HFFc6 (cell line): ENCODE measurements around the gene SLC22A14. TPM values are rescaled to one million over a fixed set of nuclear protein-coding genes. Genes with fewer than 3 reads are reported as not detected.

Experiments used
- DNase-seq: peaks from one replicate; pipeline ENCODE4 v3.0.0-alpha.2; 2018
- H3K27ac Mint-ChIP-seq: 2 replicates; pipeline ENCODE4 v1.8.0; 2020; ENCODE audit warnings: mild to moderate bottlenecking, mixed read lengths
- H3K27me3 Mint-ChIP-seq: 2 replicates; pipeline ENCODE4 v1.8.0; 2021; ENCODE audit warnings: mild to moderate bottlenecking, moderate library complexity, mixed read lengths; ENCODE audit not compliant: insufficient read depth
- H3K36me3 Mint-ChIP-seq: 2 replicates; pipeline ENCODE4 v1.8.0; 2021; ENCODE audit warnings: low read depth, mixed read lengths
- H3K4me1 Mint-ChIP-seq: 2 replicates; pipeline ENCODE4 v1.8.0; 2020; ENCODE audit warnings: low read depth, mixed read lengths
- H3K4me3 Mint-ChIP-seq: 2 replicates; pipeline ENCODE4 v1.8.0; 2020; ENCODE audit warnings: mild to moderate bottlenecking, moderate library complexity, mixed read lengths
- H3K9me3 Mint-ChIP-seq: 2 replicates; pipeline ENCODE4 v1.8.0; 2020; ENCODE audit warnings: mild to moderate bottlenecking, mixed read lengths
- total RNA-seq, 6 experiments: library from RNA; stranded (reverse); fragmentation: NEBNext Ultra II Directional; extraction: Animal tissue kit (Norgen Biotek cat#: 25700); gene quantifications; 2 replicates in 1 of 6; 3 replicates in 5 of 6; pipeline ENCODE4 v1.2.3, GENCODE V29; 2021
- TF ChIP-seq, protein P1 (sequence below): fragments of 200-600 bp; sonication (generic); IDR thresholded peaks from 2 replicates; pipeline ENCODE4 v1.5.0; 2021; ENCODE audit warnings: antibody characterized with exemption, mild to moderate bottlenecking

SLC22A14 gene
- total RNA-seq, 6 experiments from 2014 or later = 0.09 TPM; not detected in 5

DNA sequence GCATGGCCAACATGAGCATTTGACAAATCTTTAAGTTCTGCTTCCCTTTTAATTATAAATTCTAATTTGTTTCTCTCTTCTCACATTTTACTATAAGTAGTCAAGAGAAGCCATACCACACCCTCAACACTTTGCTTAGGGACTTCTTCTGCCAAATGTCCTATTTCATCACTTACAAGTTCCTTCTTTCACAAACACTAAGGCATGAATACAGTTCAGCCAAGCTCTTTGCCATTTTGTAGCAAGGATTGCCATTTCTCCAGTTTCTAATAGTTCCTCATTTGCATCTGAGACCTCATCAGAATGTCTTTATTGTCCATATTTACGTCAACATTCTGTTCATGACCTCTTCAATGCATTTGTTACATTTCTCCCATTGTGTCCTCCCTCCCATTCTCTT, 29.4 kb downstream of the SLC22A14 start:
- TF ChIP-seq, protein P1, sequence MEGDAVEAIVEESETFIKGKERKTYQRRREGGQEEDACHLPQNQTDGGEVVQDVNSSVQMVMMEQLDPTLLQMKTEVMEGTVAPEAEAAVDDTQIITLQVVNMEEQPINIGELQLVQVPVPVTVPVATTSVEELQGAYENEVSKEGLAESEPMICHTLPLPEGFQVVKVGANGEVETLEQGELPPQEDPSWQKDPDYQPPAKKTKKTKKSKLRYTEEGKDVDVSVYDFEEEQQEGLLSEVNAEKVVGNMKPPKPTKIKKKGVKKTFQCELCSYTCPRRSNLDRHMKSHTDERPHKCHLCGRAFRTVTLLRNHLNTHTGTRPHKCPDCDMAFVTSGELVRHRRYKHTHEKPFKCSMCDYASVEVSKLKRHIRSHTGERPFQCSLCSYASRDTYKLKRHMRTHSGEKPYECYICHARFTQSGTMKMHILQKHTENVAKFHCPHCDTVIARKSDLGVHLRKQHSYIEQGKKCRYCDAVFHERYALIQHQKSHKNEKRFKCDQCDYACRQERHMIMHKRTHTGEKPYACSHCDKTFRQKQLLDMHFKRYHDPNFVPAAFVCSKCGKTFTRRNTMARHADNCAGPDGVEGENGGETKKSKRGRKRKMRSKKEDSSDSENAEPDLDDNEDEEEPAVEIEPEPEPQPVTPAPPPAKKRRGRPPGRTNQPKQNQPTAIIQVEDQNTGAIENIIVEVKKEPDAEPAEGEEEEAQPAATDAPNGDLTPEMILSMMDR = no peak

DNA sequence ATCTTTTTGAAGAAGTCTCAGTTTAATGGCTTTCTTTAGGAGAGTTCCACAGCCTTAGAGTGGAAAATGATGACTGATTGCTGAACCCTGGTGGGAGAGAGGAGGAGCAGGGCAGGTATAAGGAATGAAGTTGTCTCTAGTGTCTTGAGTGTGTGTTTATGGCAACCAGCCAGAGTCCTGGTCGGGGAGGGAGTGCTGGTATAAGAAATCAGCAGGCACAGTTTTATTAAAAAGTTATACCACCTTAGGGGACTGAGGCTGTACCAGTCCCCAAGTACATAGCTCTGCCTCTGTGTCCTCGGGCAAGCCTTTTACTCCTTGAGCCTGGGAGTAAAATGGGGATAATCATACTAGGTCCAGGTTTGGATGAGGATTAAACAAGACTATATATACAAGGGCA, 29.8 kb downstream of the SLC22A14 start:
- no peaks in the 10 kb centered on the region for H3K36me3 Mint-ChIP-seq
- H3K4me1 Mint-ChIP-seq = no peaks in the 10 kb centered on the region
- H3K27ac Mint-ChIP-seq = no peak overlapping the region

More for the DNA sequence above, 29.4 kb downstream of the SLC22A14 start:
- Mint-ChIP-seq H3K27me3 (peaks cover 28% of the 10 kb centered on the region), H3K4me3 (no peak overlapping the region), H3K36me3 (no peaks in the 10 kb centered on the region), H3K27ac (no peak overlapping the region), H3K4me1 (no peaks in the 10 kb centered on the region), H3K9me3 (no peaks in the 10 kb centered on the region)
- no peak for DNase-seq

GRCh38 chr3:38312356-38312755, 30.3 kb downstream of the SLC22A14 start:
- DNase-seq = no peak
- H3K36me3 Mint-ChIP-seq = no peaks in the 10 kb centered on the region
- no peak overlapping the region for H3K4me3 Mint-ChIP-seq
- no peaks in the 10 kb centered on the region for H3K9me3 Mint-ChIP-seq
- H3K4me1 Mint-ChIP-seq = no peaks in the 10 kb centered on the region
- TF ChIP-seq, protein P1 = no peak
- peaks cover 28% of the 10 kb centered on the region for H3K27me3 Mint-ChIP-seq
- no peak overlapping the region for H3K27ac Mint-ChIP-seq

More for the DNA sequence above, 29.8 kb downstream of the SLC22A14 start:
- Mint-ChIP-seq H3K9me3 (no peaks in the 10 kb centered on the region), H3K27me3 (peaks cover 28% of the 10 kb centered on the region), H3K4me3 (no peak overlapping the region)
- DNase-seq = no peak
- TF ChIP-seq, protein P1 = no peak

GRCh38 chr3:38313263-38313662, 31.2 kb downstream of the SLC22A14 start:
- peaks cover 26% of the 10 kb centered on the region for H3K27me3 Mint-ChIP-seq
- no peak for DNase-seq
- no peaks in the 10 kb centered on the region for H3K4me1 Mint-ChIP-seq

GRCh38 chr3:38313695-38314094, 31.6 kb downstream of the SLC22A14 start:
- Mint-ChIP-seq H3K27ac (no peak overlapping the region), H3K4me1 (no peaks in the 10 kb centered on the region), H3K36me3 (no peaks in the 10 kb centered on the region), H3K27me3 (peaks cover 24% of the 10 kb centered on the region), H3K4me3 (no peak overlapping the region), H3K9me3 (no peaks in the 10 kb centered on the region)
- TF ChIP-seq, protein P1 = no peak
- no peak for DNase-seq

More at GRCh38 chr3:38313263-38313662, 31.2 kb downstream of the SLC22A14 start:
- Mint-ChIP-seq H3K4me3 (no peak overlapping the region), H3K36me3 (no peaks in the 10 kb centered on the region), H3K27ac (no peak overlapping the region), H3K9me3 (no peaks in the 10 kb centered on the region)
- TF ChIP-seq, protein P1 = no peak
